GM23338 (cell line): ENCODE results near the gene TRIM52. TPM values are rescaled to one million over a fixed set of nuclear protein-coding genes. Genes with fewer than 3 reads are reported as not detected.
"Not testable (repeated sequence)": the region's sequence is repeated elsewhere in the genome, so short reads cannot be mapped to it uniquely, and the experiment has no call there.

ENCODE experiments used
- ATAC-seq: fragments of 200-7000 bp; cut with Tn5 transposase; 3 replicates; pipeline ENCODE4 v1.9.1; 2020
- DNase-seq: peaks from one replicate; pipeline ENCODE4 v3.0.0-alpha.2; 2015; ENCODE audit warnings: low spot score
- H2AFZ ChIP-seq: fragments of 200-600 bp; sonication (generic); 2 replicates; pipeline ENCODE4 v1.8.0; 2016; ENCODE audit warnings: antibody characterized with exemption, mild to moderate bottlenecking, moderate library complexity
- H3F3A ChIP-seq: fragments of 200-600 bp; sonication (generic); replicated peaks from 2 replicates; pipeline ENCODE4 v1.8.0; 2017; ENCODE audit warnings: antibody characterized with exemption, mixed run types, low read depth
- H3K27ac ChIP-seq: fragments of 200-600 bp; sonication (generic); 2 replicates; pipeline ENCODE4 v1.6.1; 2016; ENCODE audit warnings: low read depth
- H3K27me3 ChIP-seq: fragments of 200-600 bp; sonication (generic); 2 replicates; pipeline ENCODE4 v1.8.0; 2016; ENCODE audit warnings: mild to moderate bottlenecking, mixed run types, moderate library complexity; ENCODE audit not compliant: insufficient read depth
- H3K36me3 ChIP-seq: fragments of 200-600 bp; sonication (generic); 2 replicates; pipeline ENCODE4 v1.8.0; 2016; ENCODE audit warnings: mild to moderate bottlenecking; ENCODE audit not compliant: insufficient read depth
- H3K4me1 ChIP-seq: fragments of 200-600 bp; sonication (generic); 2 replicates; pipeline ENCODE4 v1.8.0; 2016; ENCODE audit warnings: mild to moderate bottlenecking, moderate library complexity; ENCODE audit not compliant: insufficient read depth
- H3K4me2 ChIP-seq: fragments of 200-600 bp; sonication (generic); 2 replicates; pipeline ENCODE4 v1.7.1; 2017; ENCODE audit warnings: mixed run types
- H3K4me3 ChIP-seq: fragments of 200-600 bp; sonication (generic); 2 replicates; pipeline ENCODE4 v1.6.1; 2016; ENCODE audit warnings: mixed run types
- H3K79me2 ChIP-seq: fragments of 200-600 bp; sonication (generic); replicated peaks from 2 replicates; pipeline ENCODE4 v1.8.0; 2017; ENCODE audit warnings: mild to moderate bottlenecking; ENCODE audit not compliant: insufficient read depth
- H3K9me2 ChIP-seq: fragments of 200-600 bp; sonication (generic); 2 replicates; pipeline ENCODE4 v1.8.0; 2017; ENCODE audit not compliant: insufficient read depth
- H4K20me1 ChIP-seq: fragments of 200-600 bp; sonication (generic); replicated peaks from 2 replicates; pipeline ENCODE4 v1.8.0; 2017; ENCODE audit warnings: mild to moderate bottlenecking; ENCODE audit not compliant: insufficient read depth
- H3K27ac Mint-ChIP-seq: 2 replicates; pipeline ENCODE4 v1.8.0; 2020; ENCODE audit warnings: inconsistent platforms, mild to moderate bottlenecking, moderate library complexity, mixed read lengths
- H3K27me3 Mint-ChIP-seq: 3 replicates; pipeline ENCODE4 v1.8.0; 2022; ENCODE audit warnings: low read depth, mild to moderate bottlenecking, moderate library complexity, mixed read lengths, inconsistent platforms; ENCODE audit not compliant: insufficient read depth, poor library complexity
- H3K36me3 Mint-ChIP-seq: 3 replicates; pipeline ENCODE4 v1.8.0; 2021; ENCODE audit warnings: low read depth, mild to moderate bottlenecking, inconsistent platforms, moderate library complexity, mixed read lengths
- H3K4me1 Mint-ChIP-seq: 3 replicates; pipeline ENCODE4 v1.8.0; 2020; ENCODE audit warnings: mild to moderate bottlenecking, inconsistent platforms, mixed read lengths
- H3K4me3 Mint-ChIP-seq: 3 replicates; pipeline ENCODE4 v1.8.0; 2021; ENCODE audit warnings: moderate library complexity, mild to moderate bottlenecking, inconsistent platforms, mixed read lengths
- H3K9me3 Mint-ChIP-seq: 3 replicates; pipeline ENCODE4 v1.8.0; 2020; ENCODE audit warnings: moderate library complexity, mild to moderate bottlenecking, inconsistent platforms, mixed read lengths
- CTCF ChIP-seq, 2 experiments: fragments of 200-600 bp in 1 of 2; sonication (generic) in 1 of 2; conservative IDR thresholded peaks; 2 replicates each; pipeline versions ENCODE4 v1.5.1 to v1.6.1; 2016 to 2017; ENCODE audit warnings: antibody characterized with exemption in 2 of 2, low read depth in 2 of 2, mild to moderate bottlenecking in 2 of 2, moderate library complexity in 1 of 2
- EZH2 ChIP-seq: fragments of 200-600 bp; sonication (generic); IDR thresholded peaks from one replicate; pipeline ENCODE4 v1.8.0; 2017; ENCODE audit warnings: antibody characterized with exemption, mild to moderate bottlenecking, low read depth; ENCODE audit not compliant: unreplicated experiment
- NANOG ChIP-seq: IDR thresholded peaks from 2 replicates; pipeline ENCODE4 v1.6.1; 2016; ENCODE audit warnings: antibody characterized with exemption, borderline replicate concordance
- STAT1 ChIP-seq: IDR thresholded peaks from one replicate; pipeline ENCODE4 v1.6.1; 2016; ENCODE audit warnings: antibody characterized with exemption; ENCODE audit not compliant: unreplicated experiment
- polyA plus RNA-seq: library from polyadenylated mRNA; unstranded; fragments of >200 nt; fragmentation: Nextera tagmentation; extraction: Ambion mirVana; gene quantifications from 2 replicates; pipeline ENCODE4 v1.2.1, GENCODE V29; 2016
- total RNA-seq: library from RNA; depleted of rRNA; stranded (reverse); fragments of >200 nt; shearing (Covaris generic); gene quantifications from 2 replicates; pipeline ENCODE4 v1.2.3, GENCODE V29; 2014

Gene TRIM52
- total and polyA plus RNA-seq, 2 experiments from 2014 or later, result 6.2 to 8.1 TPM

GRCh38 chr5:181211208-181211607, 49.7 kb downstream of the TRIM52 start:
- H3K4me1 Mint-ChIP-seq, result peaks cover 7% of the 10 kb centered on the region
- no peaks in the 10 kb centered on the region for H3K9me2 ChIP-seq

GRCh38 chr5:181210698-181211097, 50.2 kb downstream of the TRIM52 start:
- Mint-ChIP-seq H3K9me3 (peaks cover 18% of the 10 kb centered on the region), H3K36me3 (peaks cover 14% of the 10 kb centered on the region), H3K27me3 (peaks cover 25% of the 10 kb centered on the region), H3K4me1 (peaks cover 12% of the 10 kb centered on the region)
- H3K4me3 ChIP-seq, H3K4me2 ChIP-seq, H3K4me3 Mint-ChIP-seq, H3K4me1 ChIP-seq, H3K27me3 ChIP-seq, DNase-seq, H3F3A ChIP-seq, H3K27ac ChIP-seq, H3K27ac Mint-ChIP-seq, H4K20me1 ChIP-seq, H3K79me2 ChIP-seq, ATAC-seq, H3K9me2 ChIP-seq, H2AFZ ChIP-seq, H3K36me3 ChIP-seq: not testable (repeated sequence)

More at GRCh38 chr5:181211208-181211607, 49.7 kb downstream of the TRIM52 start:
- no peak overlapping the region for H2AFZ ChIP-seq
- no peaks in the 10 kb centered on the region for H3K79me2 ChIP-seq
- H3K4me2 ChIP-seq, result no peak overlapping the region
- Mint-ChIP-seq H3K9me3 (peaks cover 14% of the 10 kb centered on the region), H3K27ac (no peak overlapping the region), H3K36me3 (peaks cover 10% of the 10 kb centered on the region), H3K4me3 (no peak overlapping the region), H3K27me3 (peaks cover 25% of the 10 kb centered on the region)
- peaks cover 3% of the 10 kb centered on the region; the same call in 1 of the 2 replicates for H3K4me1 ChIP-seq
- H3K27ac ChIP-seq, result no peak overlapping the region
- no peaks in the 10 kb centered on the region for H3K36me3 ChIP-seq
- no peak overlapping the region for H3K4me3 ChIP-seq
- DNase-seq, result peak; percentile 36
- no peaks in the 10 kb centered on the region; the same call in 1 of the 2 replicates for H4K20me1 ChIP-seq
- TF ChIP-seq EZH2 (no peak), NANOG (no peak), CTCF (conservative IDR thresholded peaks at IDR 0.05; ENCODE audit: low read depth in 2 of 2) (peak; percentile 28 to 45; a peak in 2 of 4 replicates), STAT1 (no peak)
- H3K27me3 ChIP-seq, result peaks cover 9% of the 10 kb centered on the region
- peaks cover 6% of the 10 kb centered on the region; the same call in 1 of the 2 replicates for H3F3A ChIP-seq
- ATAC-seq, result no peak

- not testable (repeated sequence) for H3K27ac Mint-ChIP-seq, H3K9me2 ChIP-seq, H3K4me3 ChIP-seq, H3K36me3 ChIP-seq, H3K4me3 Mint-ChIP-seq, H4K20me1 ChIP-seq, H2AFZ ChIP-seq, H3K79me2 ChIP-seq, H3K4me2 ChIP-seq, H3K27ac ChIP-seq, DNase-seq, H3K4me1 ChIP-seq, ATAC-seq
- peaks cover 15% of the 10 kb centered on the region for H3K4me1 Mint-ChIP-seq
- H3K27me3 Mint-ChIP-seq, result peaks cover 30% of the 10 kb centered on the region
- H3K9me3 Mint-ChIP-seq, result peaks cover 20% of the 10 kb centered on the region
- H3K27me3 ChIP-seq, result peaks cover 14% of the 10 kb centered on the region
- 0 out of 2 replicates have a peak, but pooled peaks cover 10% of the 10 kb centered on the region for H3F3A ChIP-seq
- H3K36me3 Mint-ChIP-seq, result peaks cover 17% of the 10 kb centered on the region
These were observed 50.8 kb downstream of the TRIM52 start for GRCh38 chr5:181210148-181210547.

GRCh38 chr5:181209006-181209405, 51.9 kb downstream of the TRIM52 start:
- Mint-ChIP-seq H3K27me3 (peaks cover 38% of the 10 kb centered on the region), H3K9me3 (peaks cover 20% of the 10 kb centered on the region), H3K4me1 (peaks cover 15% of the 10 kb centered on the region), H3K36me3 (peaks cover 17% of the 10 kb centered on the region)
- not testable (repeated sequence) for H3K4me2 ChIP-seq, DNase-seq, H2AFZ ChIP-seq, H3K4me3 ChIP-seq, H3K4me3 Mint-ChIP-seq, H3K4me1 ChIP-seq, H4K20me1 ChIP-seq, H3K27ac Mint-ChIP-seq, H3K27ac ChIP-seq, H3K9me2 ChIP-seq, H3K36me3 ChIP-seq, H3K79me2 ChIP-seq, ATAC-seq
- H3K27me3 ChIP-seq, result peaks cover 26% of the 10 kb centered on the region
- H3F3A ChIP-seq, result 0 out of 2 replicates have a peak, but pooled peaks cover 10% of the 10 kb centered on the region
